HG02759 (cell line): ENCODE data around the gene PLXNA4.
"Not testable (repeated sequence)": the region's sequence is repeated elsewhere in the genome, so short reads cannot be mapped to it uniquely, and the experiment has no call there.

Experiments used
- ATAC-seq: cut with Tn5 transposase; IDR thresholded peaks from one replicate; pipeline ENCODE4 v1.9.1; 2021; ENCODE audit warnings: mild to moderate bottlenecking, moderate library complexity; ENCODE audit not compliant: unreplicated experiment

The PLXNA4 gene

DNA sequence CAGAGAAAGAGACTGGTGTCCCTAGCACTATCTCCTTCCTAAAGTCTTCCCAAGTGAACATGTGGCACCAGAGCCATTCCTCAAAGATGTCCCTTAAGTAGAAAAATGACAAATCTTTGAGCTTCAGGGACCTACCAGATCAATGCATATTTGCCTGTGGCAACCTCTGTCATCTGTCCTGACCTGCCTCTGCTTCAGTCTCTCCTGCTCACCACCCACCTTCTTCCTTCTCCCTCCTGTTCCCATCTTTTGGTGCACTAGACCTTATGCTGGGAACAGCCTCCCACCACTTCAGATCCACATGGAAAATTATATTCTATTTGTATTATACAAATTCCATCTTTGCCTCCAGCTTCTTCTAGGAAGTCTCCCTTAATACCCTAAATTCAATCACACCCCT, 386.4 kb downstream of the PLXNA4 start:
- ATAC-seq = no peak

DNA sequence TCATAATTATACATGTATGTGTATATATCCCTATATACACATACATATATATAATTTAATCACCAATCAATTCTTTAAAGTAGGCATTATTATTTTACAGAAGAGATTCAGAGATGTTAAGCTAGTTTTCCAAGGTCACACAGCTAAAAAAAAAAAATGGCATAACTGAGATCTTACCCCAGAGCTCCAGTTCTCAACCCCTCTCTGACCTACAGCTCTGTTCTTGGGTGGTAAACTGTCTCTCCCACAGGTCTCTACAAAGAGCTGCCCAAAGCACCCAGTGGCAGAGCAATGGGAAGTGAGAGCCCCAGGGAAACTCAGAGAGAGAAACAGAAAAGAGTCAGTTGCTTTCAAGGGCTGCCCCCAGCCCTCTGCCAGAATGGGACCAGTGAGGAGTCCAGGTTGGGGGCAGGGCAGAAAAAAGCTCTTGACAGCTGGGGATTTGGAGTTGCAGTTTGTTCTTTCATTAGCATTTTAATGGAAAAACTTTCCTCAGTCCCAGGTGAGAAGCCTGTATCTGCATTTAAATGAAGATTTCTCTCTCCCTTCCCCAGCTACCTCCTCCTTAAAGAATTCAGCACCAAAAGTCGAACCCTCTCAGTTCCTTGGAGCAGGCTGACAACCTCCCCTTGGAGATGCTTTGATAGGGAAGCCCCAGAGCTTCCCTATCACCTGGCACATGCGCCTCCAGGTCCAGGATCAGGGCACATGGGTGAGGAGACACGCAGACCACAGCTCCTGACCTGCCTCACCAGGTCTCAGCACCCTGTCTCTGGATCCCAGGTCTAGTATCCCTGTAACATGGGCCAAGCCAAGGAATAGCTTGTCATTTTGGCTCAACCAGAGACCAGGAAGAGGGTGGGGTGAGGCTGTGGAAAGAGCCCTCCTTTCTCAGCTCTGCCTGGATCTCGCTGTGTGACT, 388.1 kb downstream of the PLXNA4 start:
- no peak for ATAC-seq

DNA sequence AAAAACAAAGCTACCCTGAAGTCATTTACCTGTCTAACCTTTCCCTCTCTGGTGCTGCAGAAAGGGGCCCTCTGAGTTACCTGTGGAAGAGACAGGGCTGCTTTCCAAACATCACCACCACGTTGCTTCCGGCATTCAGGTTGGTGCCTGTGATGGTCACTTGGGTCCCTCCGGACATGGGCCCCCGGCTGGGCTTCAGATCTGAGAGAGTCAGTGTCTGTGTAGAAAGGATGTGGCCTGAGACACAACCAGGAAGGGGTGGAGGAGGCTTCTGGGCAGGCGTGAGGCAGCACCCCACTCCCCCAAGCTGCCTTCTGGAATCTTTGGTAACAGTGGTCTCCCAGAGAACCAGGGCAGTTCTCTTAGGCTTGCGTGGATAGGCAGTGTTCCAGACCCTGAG, 388.9 kb downstream of the PLXNA4 start:
- ATAC-seq = no peak

DNA sequence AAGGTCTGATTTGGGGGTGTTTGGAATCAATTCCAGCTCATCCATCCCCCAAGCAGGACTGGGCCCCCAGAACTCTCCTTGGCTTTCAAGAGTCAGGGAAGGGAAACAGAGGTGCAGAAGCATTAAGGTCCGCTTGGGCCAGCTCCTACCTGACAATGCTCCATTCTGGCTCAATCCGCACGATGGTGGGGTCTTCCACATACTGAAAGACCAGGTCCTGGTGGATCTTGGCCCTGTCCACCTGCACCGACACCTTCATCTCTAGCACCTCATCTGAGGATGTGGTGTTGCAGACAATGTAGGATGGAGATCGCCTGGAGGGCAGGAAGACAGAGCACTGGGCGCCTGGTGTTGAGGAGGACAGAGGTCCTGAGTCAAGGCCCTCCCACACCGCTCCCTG, 391.1 kb downstream of the PLXNA4 start:
- ATAC-seq = no peak

DNA sequence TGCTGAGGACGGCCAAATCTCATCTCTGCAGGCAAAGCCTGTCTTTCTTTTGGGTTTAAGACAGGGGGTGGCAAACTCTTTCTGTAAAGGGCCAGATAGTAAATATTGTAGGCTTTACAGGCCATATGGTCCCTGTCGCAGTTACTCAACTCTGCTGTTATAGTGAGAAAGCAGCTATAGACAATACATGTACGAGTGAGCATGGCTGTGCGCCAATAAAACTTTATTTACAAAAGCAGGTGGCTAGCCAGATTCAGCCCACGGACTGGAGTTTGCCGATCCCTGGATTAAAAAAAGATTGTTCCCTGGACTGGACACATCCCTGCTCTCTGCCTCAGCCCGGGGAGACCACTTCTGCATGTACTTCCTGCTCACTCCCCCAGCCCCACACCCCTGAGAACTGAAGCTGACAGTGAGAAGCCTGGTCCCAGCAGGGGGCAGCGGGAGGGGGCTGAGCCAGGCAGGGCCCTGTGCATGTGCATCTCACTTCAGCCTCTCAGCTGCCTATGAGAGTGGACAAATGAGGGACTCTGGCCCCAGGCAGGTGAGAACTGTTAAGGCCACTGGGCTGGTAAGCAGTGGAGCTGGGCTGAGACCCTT, 392.4 kb downstream of the PLXNA4 start:
- no peak for ATAC-seq

DNA sequence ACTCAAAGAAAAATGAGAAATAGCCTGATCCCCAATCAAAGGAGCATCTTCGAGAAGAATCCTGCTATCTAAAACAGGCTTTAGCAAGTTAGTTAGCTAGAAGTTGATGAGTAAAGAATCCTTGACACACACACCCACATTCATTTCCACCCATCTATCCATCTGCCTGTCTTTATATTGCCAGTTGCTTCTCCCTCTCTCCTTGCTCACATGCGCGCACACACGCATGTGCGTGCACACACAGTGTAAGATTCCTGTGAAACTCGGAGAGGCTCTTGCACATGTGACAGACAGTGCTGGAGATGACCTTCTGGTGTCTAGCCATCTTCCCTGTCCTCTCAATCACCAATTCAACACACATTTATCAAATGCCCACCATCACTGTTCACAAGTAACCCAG, 393.3 kb downstream of the PLXNA4 start:
- no peak for ATAC-seq

DNA sequence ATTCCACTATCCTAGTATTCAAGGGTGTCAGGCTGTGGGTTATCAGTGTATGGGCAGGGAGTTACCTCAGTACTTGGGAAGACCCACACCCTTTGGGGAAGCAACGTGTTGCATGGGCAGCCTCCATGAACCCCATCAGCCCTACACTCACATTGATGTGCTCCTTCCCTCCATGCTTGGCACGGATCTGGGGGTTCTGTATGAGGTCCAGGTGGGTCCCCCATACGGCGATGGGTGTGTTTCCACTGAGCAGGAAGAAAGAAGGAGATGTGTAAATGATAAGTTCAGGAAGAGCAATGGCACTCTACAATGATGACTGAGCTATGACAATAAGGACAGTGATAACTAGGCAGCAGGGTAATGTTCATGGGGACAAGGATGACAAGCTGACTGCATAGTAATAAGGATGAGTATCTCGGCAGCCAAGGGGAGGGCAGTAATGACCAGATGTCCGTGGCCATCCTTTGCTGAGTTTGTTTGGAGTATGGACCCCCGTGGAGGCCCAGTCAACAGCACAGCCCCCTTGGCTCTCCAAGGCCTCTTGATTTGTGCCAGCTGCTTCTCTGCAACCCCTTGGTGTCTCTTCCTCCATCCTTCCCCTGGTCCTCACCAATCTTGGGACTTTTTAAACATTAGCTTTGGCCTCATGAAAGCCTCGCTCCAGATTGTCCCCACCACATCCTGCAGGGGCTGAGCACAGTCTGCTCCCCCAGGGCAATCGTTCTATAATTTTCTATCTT, 394.2 kb downstream of the PLXNA4 start:
- no peak for ATAC-seq

DNA sequence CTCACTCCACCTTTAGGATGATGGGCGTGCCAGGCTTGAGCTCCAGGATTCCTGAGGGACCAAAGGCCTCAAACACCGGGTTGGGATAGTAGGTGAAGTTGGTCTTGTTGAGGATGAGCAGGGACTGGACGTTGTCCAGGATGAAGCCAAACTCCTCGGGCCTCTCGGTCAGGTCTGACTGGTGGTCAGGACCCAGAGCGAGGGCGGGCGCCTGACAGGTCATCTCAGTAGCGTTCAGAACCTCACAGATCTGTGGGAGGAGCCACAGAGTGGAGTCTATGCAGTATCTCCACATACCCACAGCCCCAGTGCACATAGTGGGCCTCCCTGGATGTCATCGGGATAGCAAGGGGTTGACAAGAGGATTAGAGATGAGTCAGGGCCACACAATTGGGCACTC, 394.9 kb downstream of the PLXNA4 start:
- no peak for ATAC-seq

DNA sequence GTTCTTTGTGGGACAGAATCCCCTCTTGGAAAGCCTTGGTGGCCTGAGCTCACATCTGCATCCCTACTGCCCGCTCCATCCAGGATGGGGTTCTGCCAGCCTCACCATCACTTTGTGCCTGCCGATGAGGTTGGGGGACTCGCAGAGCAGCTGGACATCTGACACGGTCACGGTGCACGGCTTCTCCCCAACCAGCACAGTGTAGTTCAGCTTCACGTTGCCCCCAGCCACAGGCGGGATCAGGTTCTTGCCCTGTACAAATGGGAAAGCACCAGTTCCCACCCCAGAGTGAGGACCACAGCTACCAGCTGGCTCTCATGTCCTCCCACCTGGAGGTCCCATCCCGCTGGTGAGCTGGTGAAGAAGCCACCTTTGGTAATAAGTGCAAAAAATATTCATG, 395.8 kb downstream of the PLXNA4 start:
- no peak for ATAC-seq

DNA sequence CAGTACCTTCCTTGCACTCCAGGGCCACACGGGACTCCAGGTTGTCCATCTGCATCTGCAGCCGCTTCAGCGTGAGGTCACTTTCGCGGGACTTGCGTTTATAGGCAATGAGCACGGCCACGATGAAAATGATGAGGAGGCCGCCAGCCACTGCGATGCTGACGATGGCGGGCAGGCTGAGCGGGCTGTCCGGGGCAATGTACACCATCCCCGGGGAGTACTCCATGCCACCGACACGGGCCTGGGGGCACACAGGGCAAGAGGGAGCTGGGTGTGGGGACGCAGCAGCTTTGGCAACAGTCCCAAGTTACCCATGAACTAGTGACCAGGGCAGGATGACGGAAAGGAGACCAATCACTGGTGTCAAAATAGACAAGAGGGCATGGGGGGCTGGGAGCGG, 396.6 kb downstream of the PLXNA4 start:
- no peak for ATAC-seq

DNA sequence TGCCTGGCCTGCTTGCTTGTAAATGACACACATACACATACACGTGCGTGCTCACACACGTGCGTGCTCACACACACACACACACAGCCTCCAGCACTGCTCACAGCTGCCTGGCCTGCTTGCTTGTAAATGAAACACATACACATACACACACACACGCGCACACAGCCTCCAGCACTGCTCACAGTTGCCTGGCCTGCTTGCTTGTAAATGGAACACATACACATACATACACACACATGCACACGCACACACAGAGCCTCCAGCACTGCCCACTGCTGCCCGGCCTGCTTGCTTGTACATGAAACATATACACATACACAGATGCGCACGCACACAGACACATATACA, 397.2 kb downstream of the PLXNA4 start:
- no peak for ATAC-seq

DNA sequence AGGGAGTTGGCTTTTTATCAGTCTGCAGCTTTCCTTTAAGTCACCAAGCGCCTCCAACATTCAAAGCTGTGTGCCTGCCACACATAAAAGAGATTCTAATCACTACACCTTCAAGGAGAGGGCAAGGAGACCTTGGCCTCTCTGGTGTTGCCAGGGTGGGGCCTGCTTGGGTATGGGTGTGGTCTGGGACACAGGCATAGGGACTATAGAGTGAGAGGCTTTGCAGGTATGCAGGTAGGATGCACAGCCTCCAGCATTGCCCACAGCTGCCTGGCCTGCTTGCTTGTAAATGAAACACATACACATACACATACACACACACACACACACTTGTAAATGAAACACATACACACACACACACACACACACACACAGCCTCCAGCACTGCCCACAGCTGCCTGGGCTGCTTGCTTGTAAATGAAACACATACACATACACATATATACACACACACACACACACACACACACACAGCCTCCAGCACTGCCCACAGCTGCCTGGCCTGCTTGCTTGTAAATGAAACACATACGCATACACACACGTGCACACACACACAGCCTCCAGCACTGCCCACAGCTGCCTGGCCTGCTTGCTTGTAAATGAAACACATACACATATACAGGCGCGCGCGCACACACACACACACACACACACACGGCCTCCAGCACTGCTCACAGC, 397.7 kb downstream of the PLXNA4 start:
- not testable (repeated sequence) for ATAC-seq

DNA sequence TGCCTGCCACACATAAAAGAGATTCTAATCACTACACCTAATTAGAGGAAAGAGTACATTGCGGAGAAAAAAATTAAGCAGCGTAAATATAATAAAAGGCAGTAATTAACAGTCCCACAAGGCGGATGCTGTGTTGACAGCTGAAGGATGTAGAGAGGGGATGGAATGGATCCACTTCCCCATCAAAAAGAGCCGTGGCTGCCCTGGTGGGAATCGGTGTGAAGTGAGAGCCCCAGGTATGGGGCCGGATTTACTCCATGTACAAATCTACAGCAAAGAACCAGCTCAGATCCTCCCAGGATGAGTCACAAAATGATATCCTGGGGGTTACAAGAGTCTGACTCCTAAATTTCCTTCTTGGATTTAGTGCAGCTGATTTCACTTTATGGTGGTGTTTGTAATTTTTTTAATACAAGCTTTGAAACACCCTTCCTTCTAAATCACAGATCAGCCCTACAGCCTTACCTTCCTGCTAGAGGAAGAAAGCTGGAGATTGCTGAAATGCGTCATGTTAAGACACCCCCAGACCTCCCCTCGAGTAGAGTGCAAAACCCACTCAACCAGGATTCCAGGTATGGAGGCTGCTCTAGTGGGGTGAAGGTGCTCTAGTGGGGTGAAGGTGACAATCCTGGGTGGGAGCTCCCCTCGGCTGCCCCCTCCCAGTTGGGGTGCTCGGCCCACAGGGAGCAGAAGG, 398.4 kb downstream of the PLXNA4 start:
- ATAC-seq = no peak

DNA sequence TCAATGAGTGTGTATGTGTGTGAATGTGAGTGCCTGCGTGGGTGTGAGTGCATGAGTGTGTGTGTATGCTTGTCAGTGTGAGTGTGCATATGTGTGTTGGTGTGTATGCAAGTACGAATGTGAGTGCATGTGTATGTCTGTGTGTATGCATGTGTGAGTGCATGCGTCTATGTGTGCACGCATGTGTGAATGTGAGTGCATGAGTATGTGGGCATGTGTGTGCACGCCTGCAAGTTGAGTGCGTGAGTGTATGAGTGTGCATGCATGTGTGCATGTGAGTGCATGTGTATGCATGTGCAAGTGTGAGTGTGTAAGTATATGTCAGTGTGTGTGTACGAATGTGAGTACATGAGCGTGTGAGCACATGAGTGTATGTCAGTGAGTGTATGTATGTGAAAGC, 399.6 kb downstream of the PLXNA4 start:
- no peak for ATAC-seq

DNA sequence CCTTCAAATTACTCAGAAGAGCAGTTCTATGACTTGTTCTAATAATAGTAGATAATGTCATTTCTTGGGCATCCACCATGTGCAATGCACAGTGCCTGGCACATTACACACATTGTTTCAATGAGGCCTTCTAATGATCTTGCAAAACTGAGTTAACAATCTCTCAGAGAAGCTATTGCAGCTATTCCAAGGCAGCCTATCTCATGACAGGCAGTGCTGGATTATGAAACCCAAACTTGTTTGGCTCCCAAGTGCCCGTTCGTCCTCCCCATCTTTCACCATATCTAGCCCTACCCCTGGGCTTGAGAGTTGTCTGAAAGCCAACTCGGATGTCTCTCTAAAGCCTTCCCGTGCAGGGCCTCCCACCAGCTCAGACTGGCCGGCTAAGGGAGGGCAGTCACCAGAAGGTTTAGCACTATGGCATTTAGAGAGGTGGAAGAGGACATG, 405.1 kb downstream of the PLXNA4 start:
- no peak for ATAC-seq

DNA sequence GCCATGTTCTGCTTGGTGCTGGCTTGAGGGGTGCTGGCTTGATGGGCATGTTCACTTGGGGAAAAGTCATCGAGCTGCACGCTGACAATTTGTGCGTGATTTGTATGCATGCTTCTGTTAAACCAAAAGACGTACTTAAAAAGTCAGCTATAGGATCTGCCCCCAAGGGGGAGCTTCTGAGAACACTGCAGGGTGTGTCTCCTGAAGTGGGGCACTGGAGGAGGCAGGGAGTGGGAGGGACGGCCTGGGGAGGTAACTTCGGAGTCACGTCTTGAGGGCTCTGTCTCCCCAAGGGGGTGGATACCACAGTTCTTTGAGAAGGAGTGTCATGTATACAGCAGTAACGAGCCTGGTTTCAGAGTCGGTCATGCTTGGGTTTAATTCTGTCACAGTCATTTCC, 406.5 kb downstream of the PLXNA4 start:
- no peak for ATAC-seq

DNA sequence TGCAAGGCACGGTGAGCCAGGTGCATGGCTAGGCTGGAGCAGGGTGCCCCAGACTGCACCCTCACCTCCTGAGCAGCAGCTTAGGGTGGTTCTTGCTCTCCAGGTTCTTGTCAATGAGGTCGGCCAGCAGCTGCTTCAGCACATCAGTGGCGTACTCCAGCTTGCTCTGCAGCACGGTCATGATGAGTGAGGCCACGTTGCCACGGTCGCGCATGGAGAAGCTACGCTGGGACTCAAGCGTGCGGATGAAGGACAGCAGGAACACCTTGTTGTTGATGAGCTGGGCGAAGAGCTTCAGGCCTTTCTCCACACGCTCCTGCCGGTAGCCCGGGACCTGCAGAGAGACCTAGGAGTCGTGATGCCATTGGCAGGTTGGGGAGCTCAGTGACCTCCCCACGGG, 408.0 kb downstream of the PLXNA4 start:
- ATAC-seq = no peak

DNA sequence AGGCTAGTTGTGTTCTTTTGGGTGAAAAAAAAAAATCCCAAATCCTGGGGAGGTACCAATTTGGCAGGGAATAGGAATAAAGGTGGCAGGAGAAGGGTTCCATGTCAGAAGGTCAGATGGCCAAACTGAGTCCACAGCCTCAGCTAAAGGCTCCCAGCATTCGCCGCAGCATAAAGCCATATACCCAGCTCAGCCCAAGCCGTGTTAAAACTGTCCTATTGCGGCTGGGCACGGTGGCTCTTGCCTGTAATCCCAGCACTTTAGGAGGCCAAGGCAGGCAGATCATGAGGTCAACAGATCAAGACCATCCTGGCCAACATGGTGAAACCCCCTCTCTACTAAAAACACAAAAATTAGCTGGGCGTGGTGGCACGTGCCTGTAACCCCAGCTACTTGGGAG, 410.6 kb downstream of the PLXNA4 start:
- ATAC-seq = not testable (repeated sequence)

DNA sequence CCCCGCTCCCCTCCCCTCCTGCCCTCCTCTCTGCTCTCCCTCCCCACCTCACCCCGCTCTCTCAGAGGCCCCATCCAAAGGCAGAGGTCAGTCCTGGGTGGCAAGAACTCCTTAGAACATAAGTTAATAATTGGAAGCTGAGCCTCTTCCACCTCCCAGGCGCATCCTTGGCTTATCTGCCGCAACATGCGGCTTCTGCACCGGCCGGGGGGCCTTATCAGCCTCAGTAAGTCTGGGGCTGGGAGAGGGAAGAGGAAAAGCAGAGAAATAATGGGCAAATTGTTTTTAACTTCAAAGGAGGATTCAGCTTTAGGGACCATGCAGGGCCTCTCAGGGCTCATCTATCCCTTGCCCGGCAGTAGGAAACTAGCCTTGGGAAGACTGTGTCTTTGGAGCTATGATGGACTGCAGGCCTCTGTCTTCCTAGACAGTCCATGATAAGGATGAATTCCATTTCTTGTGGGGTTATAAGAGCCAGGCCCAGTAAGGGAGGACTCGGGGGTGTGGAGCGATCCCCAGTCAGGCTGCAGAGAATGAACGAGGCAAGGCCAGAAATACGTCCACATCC, 411.6 kb downstream of the PLXNA4 start:
- no peak for ATAC-seq

DNA sequence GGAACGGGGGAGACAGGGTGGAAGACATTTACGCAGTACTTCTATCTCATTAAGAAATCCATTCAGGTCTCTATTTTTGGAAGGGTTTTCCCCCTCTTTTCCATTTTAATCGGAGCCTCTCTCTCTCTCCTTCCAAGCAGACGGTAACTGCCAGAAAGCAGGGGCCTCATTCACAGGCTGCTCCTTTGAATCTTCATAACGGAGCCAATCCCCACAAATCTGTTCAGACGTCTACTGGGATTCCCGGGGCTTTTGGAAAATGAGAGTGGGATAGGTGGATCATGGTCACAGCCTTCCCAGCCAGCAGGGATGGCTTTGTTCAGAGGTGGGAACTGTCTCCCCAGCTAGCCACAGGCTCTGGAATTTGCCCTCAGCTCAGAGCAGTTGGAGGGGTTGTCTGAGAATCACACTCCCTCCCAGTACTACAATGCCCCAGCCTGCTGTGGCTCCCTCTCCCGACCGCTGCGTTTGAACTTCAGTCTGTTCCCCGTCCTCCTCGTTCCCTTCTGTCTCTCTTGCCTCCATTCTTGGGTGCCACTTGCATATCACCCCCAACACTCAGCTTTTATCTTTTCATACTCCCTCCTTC, 413.6 kb downstream of the PLXNA4 start:
- no peak for ATAC-seq
